A549 (cell line): Measurements from ENCODE around the gene LOXHD1.

Source experiments
- SMC3 ChIP-seq: fragments of >200 bp; sonication (Bioruptor Twin); formaldehyde crosslinking; IDR thresholded peaks from 3 replicates; pipeline ENCODE4 v1.6.1; 2018; ENCODE audit warnings: inconsistent platforms
- TF ChIP-seq, protein P1 (sequence below): fragments of >200 bp; sonication (Bioruptor Twin); formaldehyde crosslinking; IDR thresholded peaks from 3 replicates; pipeline ENCODE4 v1.5.1; 2016
- TF ChIP-seq, protein P2 (sequence below): fragments of 450-650 bp; IDR thresholded peaks from 2 replicates; pipeline ENCODE4 v1.6.1; 2014; ENCODE audit warnings: antibody characterized with exemption

DNA sequence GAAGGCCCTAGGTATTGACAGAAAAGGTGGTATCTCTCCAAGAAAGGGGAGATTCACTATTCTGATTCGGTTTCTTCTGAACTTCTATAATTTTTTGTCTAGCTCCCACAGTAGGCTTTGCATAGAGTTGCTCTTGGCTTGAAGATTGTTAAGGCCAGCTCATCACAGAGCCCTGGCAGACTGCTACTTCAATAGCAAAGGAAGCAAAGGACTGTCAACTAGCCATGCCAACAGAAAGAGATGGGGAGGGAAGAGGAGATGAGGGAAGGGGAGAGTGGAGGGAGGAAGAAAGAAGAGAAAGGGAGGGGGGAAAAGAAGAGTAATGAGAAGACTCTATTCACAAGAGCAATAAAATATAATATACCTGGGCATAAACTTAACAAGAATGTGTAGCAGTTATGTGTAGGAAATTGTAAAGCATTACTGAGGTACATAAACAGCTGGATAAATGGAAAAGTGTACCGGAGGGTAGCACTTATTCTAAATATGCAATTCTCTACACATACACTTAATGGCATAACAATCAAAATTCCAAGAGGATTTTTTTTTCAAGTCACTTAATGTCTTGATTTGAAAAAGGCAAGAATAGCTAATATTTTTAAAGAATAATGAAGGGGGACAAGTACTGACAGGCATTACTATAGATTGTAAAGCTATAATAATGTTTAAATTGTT is 102.5 kb downstream of the LOXHD1 start:
- TF ChIP-seq, protein P1, sequence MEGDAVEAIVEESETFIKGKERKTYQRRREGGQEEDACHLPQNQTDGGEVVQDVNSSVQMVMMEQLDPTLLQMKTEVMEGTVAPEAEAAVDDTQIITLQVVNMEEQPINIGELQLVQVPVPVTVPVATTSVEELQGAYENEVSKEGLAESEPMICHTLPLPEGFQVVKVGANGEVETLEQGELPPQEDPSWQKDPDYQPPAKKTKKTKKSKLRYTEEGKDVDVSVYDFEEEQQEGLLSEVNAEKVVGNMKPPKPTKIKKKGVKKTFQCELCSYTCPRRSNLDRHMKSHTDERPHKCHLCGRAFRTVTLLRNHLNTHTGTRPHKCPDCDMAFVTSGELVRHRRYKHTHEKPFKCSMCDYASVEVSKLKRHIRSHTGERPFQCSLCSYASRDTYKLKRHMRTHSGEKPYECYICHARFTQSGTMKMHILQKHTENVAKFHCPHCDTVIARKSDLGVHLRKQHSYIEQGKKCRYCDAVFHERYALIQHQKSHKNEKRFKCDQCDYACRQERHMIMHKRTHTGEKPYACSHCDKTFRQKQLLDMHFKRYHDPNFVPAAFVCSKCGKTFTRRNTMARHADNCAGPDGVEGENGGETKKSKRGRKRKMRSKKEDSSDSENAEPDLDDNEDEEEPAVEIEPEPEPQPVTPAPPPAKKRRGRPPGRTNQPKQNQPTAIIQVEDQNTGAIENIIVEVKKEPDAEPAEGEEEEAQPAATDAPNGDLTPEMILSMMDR: no peak
- no peak for TF ChIP-seq SMC3
- TF ChIP-seq, protein P2, sequence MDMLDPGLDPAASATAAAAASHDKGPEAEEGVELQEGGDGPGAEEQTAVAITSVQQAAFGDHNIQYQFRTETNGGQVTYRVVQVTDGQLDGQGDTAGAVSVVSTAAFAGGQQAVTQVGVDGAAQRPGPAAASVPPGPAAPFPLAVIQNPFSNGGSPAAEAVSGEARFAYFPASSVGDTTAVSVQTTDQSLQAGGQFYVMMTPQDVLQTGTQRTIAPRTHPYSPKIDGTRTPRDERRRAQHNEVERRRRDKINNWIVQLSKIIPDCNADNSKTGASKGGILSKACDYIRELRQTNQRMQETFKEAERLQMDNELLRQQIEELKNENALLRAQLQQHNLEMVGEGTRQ: no peak
